Measurements from ENCODE around the gene SLAMF6. TPM values are rescaled to one million over a fixed set of nuclear protein-coding genes. Genes with fewer than 3 reads are reported as not detected.

SLAMF6 gene
- total RNA-seq, 1 donor from 2014 or later, result not detected

DNA sequence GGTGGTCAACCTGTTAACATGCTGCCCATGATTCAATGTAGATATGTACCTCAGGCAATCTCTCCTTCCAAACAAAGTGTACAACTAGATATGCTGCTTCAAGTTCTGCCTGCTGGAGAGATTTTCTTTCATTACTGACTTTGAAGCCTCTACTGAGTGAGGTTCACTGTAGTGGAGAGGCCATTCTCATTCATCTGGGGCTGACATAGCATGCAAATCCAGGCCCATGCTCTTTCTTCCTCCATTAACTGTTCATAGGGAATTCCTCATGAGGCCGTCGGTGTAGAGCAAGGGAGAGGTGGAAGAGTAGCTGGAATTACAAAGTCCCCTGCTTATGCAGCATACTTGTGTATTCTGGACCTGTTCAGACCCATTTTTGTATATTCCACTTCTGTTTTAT lies 84.1 kb downstream of the SLAMF6 start:
- no peak overlapping the region for H3K4me3 ChIP-seq
- TF ChIP-seq, protein P1, sequence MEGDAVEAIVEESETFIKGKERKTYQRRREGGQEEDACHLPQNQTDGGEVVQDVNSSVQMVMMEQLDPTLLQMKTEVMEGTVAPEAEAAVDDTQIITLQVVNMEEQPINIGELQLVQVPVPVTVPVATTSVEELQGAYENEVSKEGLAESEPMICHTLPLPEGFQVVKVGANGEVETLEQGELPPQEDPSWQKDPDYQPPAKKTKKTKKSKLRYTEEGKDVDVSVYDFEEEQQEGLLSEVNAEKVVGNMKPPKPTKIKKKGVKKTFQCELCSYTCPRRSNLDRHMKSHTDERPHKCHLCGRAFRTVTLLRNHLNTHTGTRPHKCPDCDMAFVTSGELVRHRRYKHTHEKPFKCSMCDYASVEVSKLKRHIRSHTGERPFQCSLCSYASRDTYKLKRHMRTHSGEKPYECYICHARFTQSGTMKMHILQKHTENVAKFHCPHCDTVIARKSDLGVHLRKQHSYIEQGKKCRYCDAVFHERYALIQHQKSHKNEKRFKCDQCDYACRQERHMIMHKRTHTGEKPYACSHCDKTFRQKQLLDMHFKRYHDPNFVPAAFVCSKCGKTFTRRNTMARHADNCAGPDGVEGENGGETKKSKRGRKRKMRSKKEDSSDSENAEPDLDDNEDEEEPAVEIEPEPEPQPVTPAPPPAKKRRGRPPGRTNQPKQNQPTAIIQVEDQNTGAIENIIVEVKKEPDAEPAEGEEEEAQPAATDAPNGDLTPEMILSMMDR (IDR thresholded peaks at IDR 0.05), result no peak
- no peaks in the 10 kb centered on the region for H3K4me1 ChIP-seq
- no peaks in the 10 kb centered on the region for H3K9me3 ChIP-seq
- H3K27ac ChIP-seq, result no peak overlapping the region
- no peaks in the 10 kb centered on the region for H3K36me3 ChIP-seq
- no peaks in the 10 kb centered on the region for H3K27me3 ChIP-seq
- intact Hi-C loops (cut with DNase I), result no loop called here
- DNase-seq (ENCODE audit: low spot score in 2 of 2), result no peak

DNA sequence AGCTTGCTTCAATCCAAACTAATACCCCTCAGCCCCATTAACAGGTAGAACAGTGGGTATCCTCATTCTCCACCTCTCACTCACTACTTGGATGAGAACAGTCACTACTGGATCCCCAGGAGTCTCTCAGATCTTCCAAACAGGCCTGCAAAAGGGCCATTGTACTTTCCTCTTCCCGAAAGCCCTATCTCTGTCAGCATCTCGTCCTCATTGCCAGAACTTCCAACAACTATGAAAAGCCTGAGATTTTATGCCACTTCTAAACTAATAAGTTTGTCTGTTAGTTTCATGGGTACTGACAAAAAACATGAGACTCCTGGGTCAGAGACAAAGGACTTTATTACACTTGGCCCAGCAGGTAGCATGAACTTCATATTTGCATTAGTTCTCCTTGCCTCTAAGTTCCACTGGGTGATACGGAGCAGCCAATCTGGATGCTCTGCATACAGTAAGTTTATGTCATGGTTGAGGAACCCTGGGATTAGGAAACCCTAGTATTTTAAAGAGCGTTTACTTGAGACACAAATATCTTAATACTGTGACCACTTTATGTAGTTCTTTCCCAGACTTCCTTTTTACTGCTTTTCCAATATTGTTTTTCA lies 84.6 kb downstream of the SLAMF6 start:
- Histone ChIP-seq H3K4me3 (no peak overlapping the region), H3K36me3 (no peaks in the 10 kb centered on the region), H3K4me1 (no peaks in the 10 kb centered on the region), H3K27me3 (no peaks in the 10 kb centered on the region), H3K27ac (no peak overlapping the region), H3K9me3 (no peaks in the 10 kb centered on the region)
- DNase-seq (ENCODE audit: low spot score in 2 of 2), result no peak
- TF ChIP-seq, protein P1 (IDR thresholded peaks at IDR 0.05), result no peak
- intact Hi-C loops (cut with DNase I), result no loop called here

DNA sequence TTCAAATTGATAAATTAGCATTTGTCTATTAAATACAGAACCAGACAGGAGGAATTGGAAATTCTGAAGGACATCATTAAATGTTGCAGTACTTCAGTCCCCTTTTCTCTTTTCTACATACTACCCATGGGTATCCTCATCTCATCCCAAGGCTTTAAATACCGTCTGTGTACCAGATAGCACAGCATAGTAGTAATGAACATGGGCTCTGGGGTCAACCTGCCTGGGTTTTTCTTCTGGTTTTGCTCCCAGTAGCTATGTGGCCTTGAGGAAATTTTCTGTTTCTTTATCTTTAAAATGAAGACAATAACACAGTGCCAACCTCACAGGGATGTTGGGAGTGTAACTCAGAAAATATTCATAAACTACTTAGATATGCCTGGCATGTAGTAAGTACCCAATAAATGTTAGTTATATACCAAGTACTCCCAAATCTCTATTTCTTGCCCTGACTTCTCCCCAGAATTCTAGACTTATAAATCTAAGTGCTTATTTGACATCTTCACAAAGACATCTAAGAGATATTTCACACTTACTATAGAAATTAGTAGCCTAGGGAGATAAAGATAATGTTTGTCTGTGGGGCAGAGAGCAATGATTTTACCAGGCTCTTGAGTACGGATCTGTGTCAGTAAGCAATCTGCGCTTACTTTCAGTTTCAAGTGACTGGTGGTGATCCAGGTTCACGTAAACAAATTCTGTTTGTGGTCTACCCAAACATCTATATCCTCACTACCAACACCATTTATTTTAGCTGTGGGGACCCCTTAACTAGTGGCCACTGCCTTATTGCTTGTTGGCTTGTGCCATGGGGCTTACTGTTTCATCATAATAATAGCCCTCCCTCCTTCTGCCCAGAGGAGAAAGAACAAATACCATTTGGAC lies 85.4 kb downstream of the SLAMF6 start:
- intact Hi-C loops (cut with DNase I), result no loop called here
- DNase-seq (ENCODE audit: low spot score in 2 of 2), result no peak

DNA sequence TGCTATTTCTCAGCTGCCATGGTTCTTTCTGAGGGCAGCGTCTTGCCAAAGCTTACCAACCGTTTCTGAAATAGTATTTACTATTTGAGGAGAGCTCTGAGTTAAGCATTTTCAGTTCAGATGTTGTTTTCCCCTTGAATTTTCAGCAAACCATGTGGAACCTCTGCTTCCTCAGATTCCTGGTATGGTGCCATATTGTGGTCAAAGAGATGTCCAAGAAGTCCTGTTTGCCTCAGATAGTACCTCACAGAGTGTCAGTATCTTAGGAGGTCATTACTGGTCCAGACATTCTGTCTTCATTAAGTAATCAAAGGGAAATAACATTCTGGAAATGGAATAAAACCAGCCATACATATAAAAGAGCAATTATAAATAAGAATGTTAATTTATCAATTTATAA lies 86.1 kb downstream of the SLAMF6 start:
- DNase-seq (ENCODE audit: low spot score in 2 of 2), result no peak
- Histone ChIP-seq H3K9me3 (no peaks in the 10 kb centered on the region), H3K4me3 (no peak overlapping the region), H3K27ac (no peak overlapping the region), H3K27me3 (no peaks in the 10 kb centered on the region), H3K4me1 (no peaks in the 10 kb centered on the region), H3K36me3 (no peaks in the 10 kb centered on the region)
- intact Hi-C loops (cut with DNase I), result no loop called here
- TF ChIP-seq, protein P1 (IDR thresholded peaks at IDR 0.05), result no peak

More for the DNA sequence above, 85.4 kb downstream of the SLAMF6 start:
- Histone ChIP-seq H3K4me3 (no peak overlapping the region), H3K36me3 (no peaks in the 10 kb centered on the region), H3K27ac (no peak overlapping the region), H3K27me3 (no peaks in the 10 kb centered on the region), H3K4me1 (no peaks in the 10 kb centered on the region), H3K9me3 (no peaks in the 10 kb centered on the region)
- TF ChIP-seq, protein P1 (IDR thresholded peaks at IDR 0.05), result no peak

Other genes starting within 250 kb of the SLAMF6 start
- 36.6 TPM for gene PEX19, start 238.1 kb downstream of the SLAMF6 start, total RNA-seq
- 56.3 TPM for gene COPA, start 180.0 kb downstream of the SLAMF6 start, total RNA-seq
- 141 TPM for gene NCSTN, start 179.9 kb downstream of the SLAMF6 start, total RNA-seq
- not detected for gene NHLH1, start 156.2 kb downstream of the SLAMF6 start, total RNA-seq
- gene VANGL2, start 122.7 kb downstream of the SLAMF6 start, total RNA-seq, result 0.96 TPM
- gene CD84, start 56.2 kb upstream of the SLAMF6 start, total RNA-seq, result 1.1 TPM
- not detected for gene SLAMF1, start 123.8 kb upstream of the SLAMF6 start, total RNA-seq
- not detected for gene CD48, start 188.6 kb upstream of the SLAMF6 start, total RNA-seq
- not detected for gene SLAMF7, start 216.0 kb upstream of the SLAMF6 start, total RNA-seq

Measured in ascending aorta (tissue), 2 donors.